Body of pancreas (tissue), 4 donors: Measurements from ENCODE around the gene WDR64. TPM values are rescaled to one million over a fixed set of nuclear protein-coding genes. Genes with fewer than 3 reads are reported as not detected.

Source experiments
- ATAC-seq: fragments of 150-250 bp; one replicate; pipeline ENCODE4 v1.9.1; 2016
- DNase-seq, 4 donors: peaks; one replicate each; pipeline ENCODE4 v3.0.0-alpha.2; 2019
- H3K27ac ChIP-seq, 4 donors: fragments of 200-600 bp; sonication (generic); 1 replicate in 3 of 4; 2 replicates in 1 of 4; pipeline versions ENCODE4 v1.5.1 to v1.6.1; 2016 to 2019; ENCODE audit warnings: mild to moderate bottlenecking in 1 of 4, mixed read lengths in 1 of 4, moderate library complexity in 1 of 4
- H3K27me3 ChIP-seq, 2 donors: fragments of 200-600 bp; sonication (generic); one replicate each; pipeline ENCODE4 v1.6.0; 2016; ENCODE audit warnings: mild to moderate bottlenecking in 1 of 2
- H3K36me3 ChIP-seq, 2 donors: fragments of 200-600 bp; sonication (generic); replicated peaks in 1 of 2; 2 replicates each; pipeline ENCODE4 v1.5.1; 2016; ENCODE audit warnings: low read depth in 2 of 2; ENCODE audit not compliant: insufficient read depth in 1 of 2
- H3K4me1 ChIP-seq: fragments of 200-600 bp; sonication (generic); one replicate; pipeline ENCODE4 v1.6.0; 2016
- H3K4me3 ChIP-seq, 2 donors: fragments of 200-600 bp; sonication (generic); 1 replicate in 1 of 2; 2 replicates in 1 of 2; pipeline ENCODE4 v1.5.1; 2016 to 2019
- H3K9me3 ChIP-seq, 3 donors: fragments of 200-600 bp; sonication (generic); 1 replicate in 2 of 3; 2 replicates in 1 of 3; pipeline ENCODE4 v1.5.1; 2016
- POLR2A ChIP-seq, 3 donors: fragments of 450-650 bp; IDR thresholded peaks; one replicate each; pipeline ENCODE4 v1.6.1; 2016; ENCODE audit warnings: antibody characterized with exemption in 3 of 3, mild to moderate bottlenecking in 2 of 3
- WGBS, 2 donors: methylation state at CpG; one replicate each; pipeline ENCODE4 v1.1.5; 2017; 5-methylcytosine and 5-hydroxymethylcytosine counted together
- intact Hi-C: fragments of 100-400 bp; cut with DNase I; formaldehyde crosslinking; loops from one replicate; pipeline ENCODE4 v1.15.1; 2023
- total RNA-seq, 2 donors: library from RNA; depleted of rRNA; stranded (reverse); fragments of >200 nt; gene quantifications; one replicate each; pipeline ENCODE4 v1.1.0, GENCODE V29; 2016
- TF ChIP-seq, protein P1 (sequence below), 7 experiments: fragments of 450-650 bp in 4 of 7; fragments of 200-600 bp in 3 of 7; sonication (generic) in 3 of 7; IDR thresholded peaks; one replicate each; pipeline ENCODE4 v1.5.1; 2016 to 2019; ENCODE audit warnings: antibody characterized with exemption in 7 of 7

Gene WDR64
- total RNA-seq, 2 donors from 2014 or later, result not detected

- Histone ChIP-seq H3K27ac (no peak overlapping the region), H3K4me1 (no peaks in the 10 kb centered on the region), H3K9me3 (no peaks in the 10 kb centered on the region), H3K4me3 (no peak overlapping the region), H3K27me3 (no peaks in the 10 kb centered on the region), H3K36me3 (no peaks in the 10 kb centered on the region)
- DNase-seq (no peak), ATAC-seq (no peak)
- WGBS, 2 donors, result 53 to 65% methylated on average over 6 of the region's 6 CpGs
- TF ChIP-seq POLR2A (IDR thresholded peaks at IDR 0.05), result no peak
- TF ChIP-seq, protein P1, sequence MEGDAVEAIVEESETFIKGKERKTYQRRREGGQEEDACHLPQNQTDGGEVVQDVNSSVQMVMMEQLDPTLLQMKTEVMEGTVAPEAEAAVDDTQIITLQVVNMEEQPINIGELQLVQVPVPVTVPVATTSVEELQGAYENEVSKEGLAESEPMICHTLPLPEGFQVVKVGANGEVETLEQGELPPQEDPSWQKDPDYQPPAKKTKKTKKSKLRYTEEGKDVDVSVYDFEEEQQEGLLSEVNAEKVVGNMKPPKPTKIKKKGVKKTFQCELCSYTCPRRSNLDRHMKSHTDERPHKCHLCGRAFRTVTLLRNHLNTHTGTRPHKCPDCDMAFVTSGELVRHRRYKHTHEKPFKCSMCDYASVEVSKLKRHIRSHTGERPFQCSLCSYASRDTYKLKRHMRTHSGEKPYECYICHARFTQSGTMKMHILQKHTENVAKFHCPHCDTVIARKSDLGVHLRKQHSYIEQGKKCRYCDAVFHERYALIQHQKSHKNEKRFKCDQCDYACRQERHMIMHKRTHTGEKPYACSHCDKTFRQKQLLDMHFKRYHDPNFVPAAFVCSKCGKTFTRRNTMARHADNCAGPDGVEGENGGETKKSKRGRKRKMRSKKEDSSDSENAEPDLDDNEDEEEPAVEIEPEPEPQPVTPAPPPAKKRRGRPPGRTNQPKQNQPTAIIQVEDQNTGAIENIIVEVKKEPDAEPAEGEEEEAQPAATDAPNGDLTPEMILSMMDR (IDR thresholded peaks at IDR 0.05), result no peak
- intact Hi-C loops, result no loop called here
These were observed 44.2 kb downstream of the WDR64 start for GRCh38 chr1:241696172-241696814.

DNA sequence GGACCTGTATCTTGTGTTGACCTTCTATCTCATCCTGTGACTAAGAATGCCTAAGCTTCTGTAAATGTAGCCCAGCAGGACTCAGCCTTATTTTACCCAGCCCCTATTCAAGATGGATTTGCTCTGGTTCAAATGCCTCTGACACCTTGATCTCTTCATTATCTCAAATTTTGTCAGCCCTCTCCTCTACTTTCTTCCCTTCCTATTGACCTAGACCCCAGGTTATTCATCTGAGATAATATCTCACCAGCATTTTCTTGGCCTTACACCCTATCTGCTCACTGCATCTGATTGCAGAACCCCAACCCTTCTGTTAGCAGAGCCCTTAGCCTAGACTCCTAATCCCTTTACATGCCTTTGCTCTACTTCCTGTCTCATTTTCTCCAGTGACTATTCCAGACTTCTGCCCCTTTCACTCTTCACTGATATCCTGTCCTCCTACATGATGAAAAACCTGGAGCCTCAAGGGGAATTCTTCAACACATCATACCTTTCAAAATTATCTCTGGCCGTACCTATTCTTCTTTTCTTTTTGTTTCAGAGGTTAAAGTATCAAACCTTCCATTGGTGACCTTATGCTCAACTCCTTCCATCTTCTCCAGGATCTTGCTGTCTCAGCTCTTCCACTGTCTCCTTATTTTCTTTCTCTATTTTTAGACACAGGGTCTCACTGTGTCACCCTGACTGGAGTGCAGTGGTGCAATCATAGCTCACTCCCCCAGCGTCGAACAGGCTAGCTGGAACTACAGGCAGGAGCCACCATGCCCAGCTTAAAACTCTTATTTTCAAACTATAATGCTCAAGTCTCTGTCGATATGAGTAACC lies 44.9 kb downstream of the WDR64 start:
- Histone ChIP-seq H3K27ac (no peak overlapping the region), H3K4me1 (no peaks in the 10 kb centered on the region), H3K4me3 (no peak overlapping the region), H3K36me3 (no peaks in the 10 kb centered on the region), H3K27me3 (no peaks in the 10 kb centered on the region), H3K9me3 (no peaks in the 10 kb centered on the region)
- WGBS, 2 donors, result 74 to 79% methylated on average over 4 of the region's 4 CpGs
- no peak for ATAC-seq
- intact Hi-C loops, result no loop called here
- DNase-seq, result no peak
- TF ChIP-seq, protein P1 (IDR thresholded peaks at IDR 0.05), result no peak
- no peak for TF ChIP-seq POLR2A (IDR thresholded peaks at IDR 0.05)

- Histone ChIP-seq H3K27ac (no peak overlapping the region), H3K36me3 (no peaks in the 10 kb centered on the region), H3K27me3 (no peaks in the 10 kb centered on the region), H3K4me3 (no peak overlapping the region), H3K4me1 (no peaks in the 10 kb centered on the region), H3K9me3 (no peaks in the 10 kb centered on the region)
- DNase-seq, result no peak
- ATAC-seq, result no peak
- no peak for TF ChIP-seq POLR2A (IDR thresholded peaks at IDR 0.05)
- TF ChIP-seq, protein P1 (IDR thresholded peaks at IDR 0.05), result no peak
- 36 to 73% methylated on average over 2 of the region's 2 CpGs for WGBS, 2 donors
- intact Hi-C loops, result no loop called here
These were observed 45.5 kb downstream of the WDR64 start for GRCh38 chr1:241697640-241698018.

GRCh38 chr1:241698177-241698576 lies 46.1 kb downstream of the WDR64 start:
- ATAC-seq (no peak), DNase-seq (no peak)
- no peak overlapping the region for H3K27ac ChIP-seq
- H3K4me3 ChIP-seq, result no peak overlapping the region
- H3K27me3 ChIP-seq, result no peaks in the 10 kb centered on the region
- WGBS, 2 donors, result 55 to 59% methylated on average over 2 of the region's 2 CpGs
- no peaks in the 10 kb centered on the region for H3K4me1 ChIP-seq
- no peaks in the 10 kb centered on the region for H3K9me3 ChIP-seq
- intact Hi-C loops, result no loop called here
- no peaks in the 10 kb centered on the region for H3K36me3 ChIP-seq
- TF ChIP-seq, protein P1 (IDR thresholded peaks at IDR 0.05), result no peak
- TF ChIP-seq POLR2A (IDR thresholded peaks at IDR 0.05), result no peak
